ENCODE data around the gene STUM.

GRCh38 chr1:226609836-226610455, 61.4 kb downstream of the STUM start:
- no peak for TF ChIP-seq CTCF (optimal IDR thresholded peaks at IDR 0.05 in 1 of 3, IDR thresholded peaks at IDR 0.05 in 1 of 3, conservative IDR thresholded peaks at IDR 0.05 in 1 of 3; ENCODE audit: extremely low read depth in 1 of 3, insufficient read depth in 2 of 3, low read length in 3 of 3)
- no peak for TF ChIP-seq EZH2 (IDR thresholded peaks at IDR 0.05; ENCODE audit: low read length)

Measured in keratinocyte (primary cell).